Measurements from ENCODE around the gene ZFHX2.

Gene ZFHX2

DNA sequence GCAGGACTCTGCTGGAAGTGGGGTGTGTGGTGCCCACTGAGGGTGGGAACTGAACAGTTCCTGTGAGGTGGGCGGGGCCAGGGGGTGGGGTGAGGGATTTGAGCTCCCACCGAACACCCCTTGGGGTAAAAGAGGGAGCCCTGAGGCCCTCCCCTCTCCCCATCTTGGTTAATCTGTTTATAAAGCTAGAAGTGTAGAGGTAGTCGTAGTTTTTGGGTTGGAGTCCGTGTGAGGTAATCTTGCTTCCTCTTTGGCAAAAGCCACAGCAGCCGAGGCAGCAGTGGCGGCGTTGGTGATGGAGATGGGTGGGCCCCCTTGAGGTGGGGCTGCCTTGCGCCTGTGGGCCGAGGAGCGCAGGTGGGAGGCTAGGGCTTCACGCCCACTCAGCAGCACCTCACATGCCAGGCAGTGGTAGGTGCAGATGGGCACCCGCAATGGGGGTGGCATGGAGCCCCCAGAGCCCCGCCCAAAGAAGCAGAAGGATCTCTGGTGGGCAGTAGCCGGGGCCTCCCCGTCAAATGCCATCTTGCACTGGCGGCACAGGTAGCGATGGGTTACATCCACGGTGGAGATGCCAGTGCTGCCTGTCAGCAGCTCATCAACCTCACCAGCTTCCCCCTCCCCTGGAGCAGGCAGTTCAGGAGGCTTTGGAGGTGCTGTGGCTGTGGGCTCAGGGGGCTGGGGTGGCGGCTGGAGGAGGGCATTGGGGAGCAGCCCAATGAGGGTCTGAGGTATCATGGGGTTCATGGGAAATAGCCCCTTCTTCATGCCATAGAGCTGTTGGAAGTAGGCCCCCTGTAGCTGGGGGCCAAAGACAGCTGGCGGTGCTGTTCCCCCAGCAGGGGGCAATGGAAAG is 29.6 kb downstream of the ZFHX2 start:
- no peaks in the 10 kb centered on the region for H3K4me1 ChIP-seq (ENCODE audit: insufficient read depth, poor library complexity, severe bottlenecking)
- TF ChIP-seq CTCF (IDR thresholded peaks at IDR 0.05; ENCODE audit: poor library complexity, severe bottlenecking) = no peak
- no peaks in the 10 kb centered on the region for H3K27me3 ChIP-seq (ENCODE audit: insufficient read depth, poor library complexity, severe bottlenecking)
- H3K9me3 ChIP-seq (ENCODE audit: severe bottlenecking) = no peaks in the 10 kb centered on the region
- DNase-seq (ENCODE audit: low spot score) (no peak), ATAC-seq (ENCODE audit: low read depth) (no peak)
- H3K4me3 ChIP-seq (ENCODE audit: severe bottlenecking) = no peak overlapping the region
- no peak overlapping the region for H3K27ac ChIP-seq (ENCODE audit: poor library complexity, severe bottlenecking)
- no peaks in the 10 kb centered on the region for H3K36me3 ChIP-seq (ENCODE audit: low read depth)

DNA sequence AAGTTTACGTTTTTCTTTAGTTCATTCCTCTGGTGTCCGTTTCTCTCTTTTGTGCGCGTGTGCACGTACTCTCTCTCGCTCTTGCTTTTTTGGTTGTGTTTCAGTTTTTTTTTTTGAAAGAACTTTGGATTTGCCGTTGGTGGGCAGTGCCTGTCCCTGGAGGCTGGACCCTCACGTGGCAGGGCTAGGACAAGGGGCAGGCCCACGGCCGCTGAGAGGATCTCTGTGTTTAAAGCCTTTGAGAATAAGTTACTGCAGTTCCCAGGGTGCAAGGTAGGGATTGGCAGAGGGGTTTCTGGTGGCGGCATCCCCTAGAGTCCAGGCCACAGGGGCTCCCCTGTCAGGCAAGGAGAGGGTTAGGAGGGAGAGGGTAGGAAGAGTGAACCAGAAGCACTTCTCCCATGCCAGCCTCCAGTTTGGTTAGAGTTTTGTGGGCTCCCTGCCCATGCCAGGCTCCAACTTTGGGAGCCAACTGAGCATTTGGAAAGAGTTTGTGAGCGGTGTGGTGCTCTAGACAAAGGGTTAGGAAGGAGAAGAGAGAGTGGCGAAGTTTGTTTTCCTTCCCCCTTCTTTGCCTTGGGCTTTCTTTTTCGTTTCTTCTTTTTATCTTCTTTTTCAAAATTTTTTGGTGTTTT is 30.5 kb downstream of the ZFHX2 start:
- H3K36me3 ChIP-seq (ENCODE audit: low read depth) = no peaks in the 10 kb centered on the region
- DNase-seq (ENCODE audit: low spot score) = no peak
- ATAC-seq (ENCODE audit: low read depth) = no peak
- H3K4me1 ChIP-seq (ENCODE audit: insufficient read depth, poor library complexity, severe bottlenecking) = no peaks in the 10 kb centered on the region
- H3K9me3 ChIP-seq (ENCODE audit: severe bottlenecking) = no peaks in the 10 kb centered on the region
- no peak overlapping the region for H3K4me3 ChIP-seq (ENCODE audit: severe bottlenecking)
- H3K27ac ChIP-seq (ENCODE audit: poor library complexity, severe bottlenecking) = no peak overlapping the region
- no peaks in the 10 kb centered on the region for H3K27me3 ChIP-seq (ENCODE audit: insufficient read depth, poor library complexity, severe bottlenecking)
- TF ChIP-seq CTCF (IDR thresholded peaks at IDR 0.05; ENCODE audit: poor library complexity, severe bottlenecking) = no peak

DNA sequence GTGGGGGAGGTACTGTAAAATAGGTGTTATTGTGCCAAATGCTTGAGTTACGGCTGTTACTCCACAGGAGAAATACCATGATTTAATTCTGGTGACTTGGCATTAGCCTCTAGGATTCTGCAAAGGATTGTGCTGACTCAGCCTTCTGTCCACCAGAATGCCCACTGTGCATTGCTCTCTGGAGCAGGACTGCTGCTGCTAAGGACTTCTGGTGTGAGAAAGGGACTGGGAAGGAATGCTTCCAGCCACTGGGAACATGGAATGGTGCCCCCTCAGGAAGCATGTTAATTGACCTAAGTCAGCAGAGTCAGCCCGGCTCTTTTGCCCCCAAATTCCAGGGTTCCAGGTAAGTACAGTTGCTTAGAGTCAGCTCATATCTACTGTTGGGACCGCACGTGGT is 32.9 kb downstream of the ZFHX2 start:
- Histone ChIP-seq H3K9me3 (ENCODE audit: severe bottlenecking) (no peaks in the 10 kb centered on the region), H3K36me3 (ENCODE audit: low read depth) (no peaks in the 10 kb centered on the region), H3K4me1 (ENCODE audit: insufficient read depth, poor library complexity, severe bottlenecking) (no peaks in the 10 kb centered on the region), H3K27me3 (ENCODE audit: insufficient read depth, poor library complexity, severe bottlenecking) (no peaks in the 10 kb centered on the region), H3K4me3 (ENCODE audit: severe bottlenecking) (no peak overlapping the region), H3K27ac (ENCODE audit: poor library complexity, severe bottlenecking) (no peak overlapping the region)
- ATAC-seq (ENCODE audit: low read depth) (no peak), DNase-seq (ENCODE audit: low spot score) (no peak)
- TF ChIP-seq CTCF (IDR thresholded peaks at IDR 0.05; ENCODE audit: poor library complexity, severe bottlenecking) = no peak

- H3K4me1 ChIP-seq (ENCODE audit: insufficient read depth, poor library complexity, severe bottlenecking) = no peaks in the 10 kb centered on the region
- H3K36me3 ChIP-seq (ENCODE audit: low read depth) = no peaks in the 10 kb centered on the region
- DNase-seq (ENCODE audit: low spot score) = no peak
- ATAC-seq (ENCODE audit: low read depth) = no peak
- H3K9me3 ChIP-seq (ENCODE audit: severe bottlenecking) = no peaks in the 10 kb centered on the region
- no peak for TF ChIP-seq CTCF (IDR thresholded peaks at IDR 0.05; ENCODE audit: poor library complexity, severe bottlenecking)
- H3K27ac ChIP-seq (ENCODE audit: poor library complexity, severe bottlenecking) = no peak overlapping the region
- no peak overlapping the region for H3K4me3 ChIP-seq (ENCODE audit: severe bottlenecking)
- no peaks in the 10 kb centered on the region for H3K27me3 ChIP-seq (ENCODE audit: insufficient read depth, poor library complexity, severe bottlenecking)
Observed at GRCh38 chr14:23517650-23518326, 33.8 kb downstream of the ZFHX2 start.
